Gastroesophageal sphincter (tissue), 3 donors: Measurements from ENCODE around the gene CDH4.

ENCODE experiments used
- CTCF ChIP-seq, 4 experiments: fragments of 200-600 bp in 2 of 4; fragments of 450-650 bp in 2 of 4; sonication (generic) in 1 of 4; IDR thresholded peaks; one replicate each; pipeline ENCODE4 v1.5.1; 2017 to 2019; ENCODE audit warnings: antibody characterized with exemption in 4 of 4, mild to moderate bottlenecking in 2 of 4, moderate library complexity in 2 of 4
- EP300 ChIP-seq: sonication (generic); formaldehyde crosslinking; IDR thresholded peaks from one replicate; pipeline ENCODE4 v1.6.1; 2017; ENCODE audit warnings: antibody characterized with exemption, mild to moderate bottlenecking
- POLR2A ChIP-seq, 2 donors: fragments of 450-650 bp; IDR thresholded peaks; one replicate each; pipeline ENCODE4 v1.6.1; 2017; ENCODE audit warnings: antibody characterized with exemption in 2 of 2, mild to moderate bottlenecking in 2 of 2, moderate library complexity in 1 of 2

DNA sequence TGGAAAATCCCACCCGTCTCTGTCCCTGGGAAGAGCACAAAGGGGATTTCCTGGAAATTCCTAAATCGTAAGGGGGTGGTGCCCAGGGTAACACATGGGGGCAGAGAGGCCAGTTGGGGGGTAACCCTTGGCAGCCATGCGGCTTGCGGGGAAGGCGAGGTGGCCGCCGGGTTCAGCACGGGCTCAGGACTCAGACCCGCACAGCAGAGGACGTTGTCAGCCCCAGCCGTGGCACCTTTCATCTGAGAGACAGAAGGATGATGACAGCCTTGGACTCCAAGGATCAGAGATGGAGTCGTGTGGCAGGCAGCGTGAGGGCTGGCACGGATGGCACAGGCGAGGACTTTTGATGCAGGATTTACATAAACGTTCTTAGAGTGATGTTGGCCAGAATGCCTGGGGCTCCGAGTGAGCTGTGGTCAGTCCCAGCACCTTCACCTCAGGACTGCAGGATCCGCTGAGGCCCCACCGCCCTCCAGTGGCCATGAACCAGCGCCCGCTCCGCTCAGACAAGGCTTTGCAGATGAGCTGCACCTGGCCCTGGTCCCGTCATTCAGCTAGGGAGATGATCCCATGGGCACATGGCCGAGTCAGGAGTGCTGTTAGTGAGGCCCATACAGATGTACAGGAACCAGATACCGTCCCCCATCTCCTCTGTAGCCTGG lies 623.3 kb downstream of the CDH4 start:
- no peak for TF ChIP-seq POLR2A (IDR thresholded peaks at IDR 0.05)
- TF ChIP-seq EP300, result no peak
- TF ChIP-seq CTCF (IDR thresholded peaks at IDR 0.05), result no peak
